ENCODE data around the gene GALNT10.

- TF ChIP-seq CTCF (IDR thresholded peaks at IDR 0.05) (no peak), POLR2A (IDR thresholded peaks at IDR 0.05; ENCODE audit: low read depth) (no peak)
Observed at GRCh38 chr5:154278186-154278585, 87.7 kb downstream of the GALNT10 start.

Data from esophagus muscularis mucosa (tissue), 3 donors.